GM19351 (cell line): ENCODE measurements around the gene HOXA10.

Experiments
- ATAC-seq: cut with Tn5 transposase; IDR thresholded peaks from one replicate; pipeline ENCODE4 v1.9.1; 2021; ENCODE audit warnings: mild to moderate bottlenecking, moderate library complexity; ENCODE audit not compliant: unreplicated experiment

HOXA10 gene

DNA sequence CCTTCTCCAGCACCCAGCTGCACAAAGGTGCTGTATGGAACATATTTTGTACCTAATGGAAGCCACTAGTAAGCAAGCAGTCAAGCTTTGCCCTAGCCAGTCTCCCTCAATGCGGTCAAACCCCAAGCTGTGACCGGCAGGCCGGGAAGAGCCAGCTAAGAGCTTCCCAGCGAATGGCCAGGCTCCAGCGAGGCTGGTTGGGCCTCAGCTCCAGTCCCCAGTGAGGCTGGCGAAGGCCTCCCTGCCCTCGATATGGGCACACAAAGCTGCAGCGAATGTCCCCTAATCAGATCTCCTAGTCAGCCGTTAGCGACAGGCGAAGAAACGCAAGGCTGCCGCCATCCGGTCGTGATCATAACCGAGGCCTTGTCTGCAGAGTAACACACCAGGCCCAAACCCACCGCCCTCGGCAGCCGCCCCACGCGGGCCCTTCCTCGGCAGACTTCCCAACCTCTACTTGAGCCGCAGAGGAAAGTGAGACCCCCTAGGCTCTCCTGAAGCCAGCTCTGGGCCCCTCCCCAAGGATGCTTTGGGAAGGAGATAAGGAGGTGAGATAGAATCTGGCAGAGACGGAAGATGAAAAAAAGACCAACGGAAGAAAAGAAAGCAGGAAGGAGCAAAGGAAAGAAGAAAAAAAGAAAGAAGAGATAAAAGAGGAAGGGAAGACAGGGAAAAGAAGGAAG, 5.7 kb downstream of the HOXA10 start:
- no peak for ATAC-seq

DNA sequence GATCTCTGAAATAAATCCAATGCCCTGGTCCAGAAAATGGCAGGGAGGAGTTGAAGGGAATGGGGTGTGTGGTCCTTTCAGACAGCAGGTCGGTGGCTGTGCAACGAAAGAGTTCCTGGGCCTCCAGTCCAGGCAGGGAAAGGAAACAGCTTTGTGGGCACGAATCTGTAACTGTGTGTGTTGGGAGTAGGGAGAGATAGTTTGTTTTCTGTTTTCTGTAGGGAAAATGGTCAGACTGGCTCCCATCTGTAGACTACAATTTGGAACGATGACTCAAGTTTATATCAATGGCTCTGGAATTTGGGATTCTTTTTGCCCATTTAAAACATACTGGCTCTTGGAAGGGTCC, 6.2 kb downstream of the HOXA10 start:
- ATAC-seq: no peak

DNA sequence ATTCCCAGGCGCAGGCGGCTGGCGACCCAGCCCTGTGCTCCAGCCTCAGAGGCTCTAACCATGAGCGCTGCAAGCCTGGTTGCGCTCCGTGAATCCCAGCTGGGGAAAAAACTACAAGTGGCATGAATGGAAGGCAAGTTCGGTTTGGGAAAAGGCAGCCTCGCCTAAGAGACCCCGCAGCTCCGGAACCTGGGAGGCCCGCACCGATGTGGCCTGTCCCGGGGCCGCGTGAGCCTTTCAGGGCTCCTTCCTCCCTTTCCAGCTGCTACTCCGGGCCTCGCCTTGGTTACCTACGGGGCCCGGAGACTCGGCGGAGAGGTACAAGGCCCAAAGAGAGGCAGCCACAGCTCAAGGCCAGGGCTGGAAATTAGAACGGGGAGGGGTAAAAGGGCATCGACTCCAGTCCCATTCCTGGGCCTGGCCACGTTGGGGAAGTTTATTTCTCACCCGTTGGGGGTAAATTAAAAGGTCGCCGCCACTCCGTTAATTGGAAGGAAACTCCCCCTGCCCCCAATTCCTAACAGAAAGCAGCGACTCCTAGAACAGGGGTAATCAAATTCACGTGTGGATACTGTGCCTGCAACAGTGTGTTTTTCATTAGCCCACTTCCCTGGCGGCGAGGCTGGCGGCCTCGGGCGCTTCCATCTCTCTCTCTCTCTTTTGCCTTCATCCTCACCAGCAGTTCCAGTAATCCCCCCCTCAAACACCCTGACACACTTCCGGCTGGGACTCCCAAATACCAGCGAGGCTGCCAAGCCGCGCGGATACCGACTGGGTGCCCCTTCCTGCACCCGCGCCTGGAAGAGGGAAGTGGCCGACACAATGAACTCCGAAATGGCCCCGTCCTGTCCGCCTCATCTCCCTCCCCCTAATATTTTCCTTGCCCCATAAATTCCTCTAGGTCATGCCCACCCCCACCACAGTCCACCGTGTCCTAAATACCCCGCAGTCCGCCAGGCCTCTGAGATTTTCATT, 7.3 kb downstream of the HOXA10 start:
- ATAC-seq: no peak

GRCh38 chr7:27165996-27166530, 8.1 kb downstream of the HOXA10 start:
- no peak for ATAC-seq

- ATAC-seq: no peak
These were observed 8.8 kb downstream of the HOXA10 start, which contains the start of gene HOXA9 for GRCh38 chr7:27165089-27165995. TSS of gene HOXA9 (minus strand) at chr7:27165537. CDS start at chr7:27165457, 80 bp downstream.

DNA sequence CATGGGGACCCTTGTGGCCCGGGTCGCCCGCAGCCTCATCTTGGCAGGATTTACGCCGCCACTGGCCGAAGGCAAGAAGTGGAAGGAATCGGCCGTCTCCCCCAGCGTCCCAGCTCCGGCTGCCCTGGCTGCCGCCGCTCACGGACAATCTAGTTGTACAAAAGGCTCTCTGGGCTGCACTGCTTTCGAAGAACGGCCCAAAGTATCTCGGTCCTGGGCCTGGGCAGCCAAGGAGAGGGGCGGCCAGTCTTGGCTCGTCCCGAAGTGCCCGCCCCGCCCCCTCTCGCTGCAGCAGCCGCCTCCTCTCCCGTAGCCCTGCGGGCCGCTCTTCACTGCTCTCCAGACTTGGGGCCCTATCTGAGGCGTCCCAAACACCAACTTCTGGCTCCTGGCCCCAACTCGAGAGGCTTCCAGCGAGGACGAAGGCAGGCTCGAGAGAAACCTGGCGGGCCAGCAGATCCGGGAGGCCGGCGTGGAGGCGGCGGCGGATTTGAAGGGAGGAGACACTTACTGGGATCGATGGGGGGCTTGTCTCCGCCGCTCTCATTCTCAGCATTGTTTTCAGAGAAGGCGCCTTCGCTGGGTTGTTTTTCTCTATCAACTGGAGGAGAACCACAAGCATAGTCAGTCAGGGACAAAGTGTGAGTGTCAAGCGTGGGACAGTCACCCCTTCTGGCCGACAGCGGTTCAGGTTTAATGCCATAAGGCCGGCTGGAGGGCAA, 9.6 kb downstream of the HOXA10 start:
- no peak for ATAC-seq

GRCh38 chr7:27164045-27164366, 10.1 kb downstream of the HOXA10 start:
- no peak for ATAC-seq

GRCh38 chr7:27163288-27164044, 10.7 kb downstream of the HOXA10 start:
- no peak for ATAC-seq

DNA sequence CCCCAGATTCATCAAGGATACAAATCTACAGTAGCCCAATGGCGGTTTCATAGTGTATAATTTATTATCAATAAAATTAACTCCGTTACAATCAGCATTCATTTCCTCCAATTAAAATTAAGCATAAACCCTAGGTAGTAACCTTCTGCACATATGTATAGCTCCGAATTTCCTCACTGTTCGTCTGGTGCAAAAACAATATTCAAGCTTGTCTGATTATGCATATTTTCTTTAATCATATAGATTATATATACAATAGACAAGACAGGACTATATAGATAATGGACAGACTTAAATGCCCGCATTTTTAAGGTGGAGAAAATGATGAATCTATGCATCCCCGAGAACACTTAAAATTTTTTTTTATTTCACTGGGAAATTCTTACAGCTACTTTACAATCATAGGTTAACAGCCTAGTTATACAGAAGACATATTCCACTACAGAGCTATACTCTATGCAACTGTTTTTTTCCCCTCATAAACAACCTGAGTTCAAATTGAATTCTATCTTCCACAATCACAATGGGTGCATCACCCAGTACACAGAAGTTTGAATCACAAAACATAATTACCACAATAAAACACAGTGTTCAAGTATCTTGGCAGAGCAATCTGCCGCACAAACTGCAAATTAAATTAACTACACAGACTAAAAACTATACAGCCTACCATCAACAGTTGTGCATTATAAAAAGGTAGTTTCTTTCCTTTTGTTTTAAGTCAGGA, 11.4 kb downstream of the HOXA10 start:
- ATAC-seq: no peak

DNA sequence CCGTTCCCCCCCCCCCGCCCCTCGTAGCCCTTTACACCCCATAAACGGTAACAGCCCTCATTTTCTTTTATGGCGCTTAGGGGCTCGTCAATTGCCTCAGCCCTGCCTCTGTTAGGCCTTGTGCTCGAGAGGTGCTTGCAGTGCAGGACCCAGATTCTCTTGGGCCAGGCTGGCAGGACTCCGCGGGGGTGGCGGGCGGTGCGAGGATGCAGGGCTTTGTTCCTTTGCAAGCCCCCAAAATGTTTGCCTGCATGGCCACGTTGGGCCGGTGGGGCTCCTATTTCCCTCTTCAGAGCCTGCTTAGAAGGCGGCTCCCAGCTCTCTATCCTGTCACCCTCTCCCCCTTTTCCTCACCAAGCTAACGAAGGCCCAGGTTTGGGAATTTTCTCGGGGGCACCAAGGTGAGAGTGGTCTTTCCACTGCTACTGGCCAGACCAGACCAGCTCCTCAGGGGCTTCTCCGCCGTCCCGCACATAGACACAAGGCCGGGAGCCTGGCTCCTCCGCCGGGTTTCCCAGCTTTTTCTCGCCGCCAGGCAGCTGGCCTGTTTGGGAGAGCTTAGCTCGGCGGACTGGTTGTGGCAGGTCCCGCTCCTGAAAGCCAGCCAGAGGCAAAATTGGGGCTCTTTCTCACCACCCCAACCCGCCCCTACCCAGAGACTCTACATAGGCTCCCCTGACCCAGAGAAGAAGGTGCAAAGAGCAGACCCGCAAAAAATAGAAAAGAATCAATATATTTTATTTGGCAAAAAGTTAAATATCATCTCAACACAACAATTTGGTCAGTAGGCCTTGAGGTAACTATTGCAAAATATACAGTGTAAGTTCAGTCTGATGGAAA, 12.2 kb downstream of the HOXA10 start:
- ATAC-seq: no peak

- ATAC-seq: no peak
These were observed 12.9 kb downstream of the HOXA10 start for GRCh38 chr7:27161214-27161720.

GRCh38 chr7:27160546-27161213, 13.4 kb downstream of the HOXA10 start:
- peak; percentile 45 for ATAC-seq

- no peak for ATAC-seq
These were observed 14.0 kb downstream of the HOXA10 start for GRCh38 chr7:27160145-27160545.

- no peak for ATAC-seq
These were observed 14.6 kb downstream of the HOXA10 start for GRCh38 chr7:27159266-27160144.

GRCh38 chr7:27158436-27159265, 15.5 kb downstream of the HOXA10 start:
- ATAC-seq: no peak
